ENCODE data around the gene PPM1L.

The PPM1L gene

GRCh38 chr3:160949460-160949859 is 193.4 kb downstream of the PPM1L start:
- in situ Hi-C loops (cut with MboI; ENCODE audit: low pct_unique_long_range_greater_than_20kb, low sequenced_read_pairs, unreplicated experiment), result loop anchor here (25.0 kb wide), 1 partner anchor 262 kb away; the partner anchor contains the start of gene ARL14
- TF ChIP-seq CTCF (IDR thresholded peaks at IDR 0.05; ENCODE audit: extremely low read depth, insufficient read depth, missing control alignments), result no peak

DNA sequence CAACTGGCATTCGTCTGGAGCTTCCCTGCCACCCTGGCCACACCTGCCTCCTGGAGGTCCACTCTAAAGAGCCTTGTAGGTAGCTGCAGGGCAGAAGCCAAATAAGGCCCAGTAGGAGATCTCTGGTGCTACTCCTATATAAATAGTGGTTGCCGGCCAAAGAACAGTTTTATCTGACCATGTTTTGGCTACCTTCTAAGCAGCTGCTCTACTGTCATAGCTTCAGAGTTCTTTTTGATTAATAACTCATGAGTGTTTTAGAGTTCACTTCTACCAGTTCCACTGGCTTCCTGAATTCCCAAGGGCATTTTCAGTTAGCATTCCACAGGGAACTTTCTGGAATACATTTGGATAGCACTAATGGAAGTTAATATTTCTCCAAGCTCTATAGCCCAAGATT is 194.5 kb downstream of the PPM1L start:
- no peak for DNase-seq (ENCODE audit: low spot score)
- in situ Hi-C loops (cut with MboI; ENCODE audit: low pct_unique_long_range_greater_than_20kb, low sequenced_read_pairs, unreplicated experiment), result loop anchor here (10.0 to 25.0 kb wide), 2 partner anchors 324 to 462 kb away; no protein-coding TSS in a partner anchor
- no peak for TF ChIP-seq CTCF (IDR thresholded peaks at IDR 0.05; ENCODE audit: extremely low read depth, insufficient read depth, missing control alignments)

More at GRCh38 chr3:160949460-160949859, 193.4 kb downstream of the PPM1L start:
- DNase-seq (ENCODE audit: low spot score), result no peak

DNA sequence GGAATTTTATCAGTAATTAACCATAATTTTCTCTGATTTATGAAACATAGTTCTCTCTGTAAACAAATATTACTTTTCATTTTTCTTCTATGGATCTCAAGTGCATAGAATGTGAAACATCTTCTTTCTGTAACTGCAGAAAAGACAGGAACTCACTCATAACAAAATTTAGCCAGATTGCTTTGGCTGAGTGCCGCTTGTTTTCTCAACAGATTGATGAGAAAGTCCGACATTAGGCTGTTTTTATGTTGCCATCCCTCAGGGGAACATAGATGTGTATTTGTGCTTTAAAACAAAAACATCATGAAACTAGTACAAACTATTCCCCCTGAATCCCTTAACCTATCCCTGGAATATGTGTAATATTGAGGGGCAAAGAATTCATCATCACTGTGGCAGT is 194.9 kb downstream of the PPM1L start:
- in situ Hi-C loops (cut with MboI; ENCODE audit: low pct_unique_long_range_greater_than_20kb, low sequenced_read_pairs, unreplicated experiment), result loop anchor here (10.0 to 25.0 kb wide), 2 partner anchors 324 to 461 kb away; no protein-coding TSS in a partner anchor
- no peak for DNase-seq (ENCODE audit: low spot score)
- no peak for TF ChIP-seq CTCF (IDR thresholded peaks at IDR 0.05; ENCODE audit: extremely low read depth, insufficient read depth, missing control alignments)

- DNase-seq (ENCODE audit: low spot score), result no peak
- no peak for TF ChIP-seq CTCF (IDR thresholded peaks at IDR 0.05; ENCODE audit: extremely low read depth, insufficient read depth, missing control alignments)
- in situ Hi-C loops (cut with MboI; ENCODE audit: low pct_unique_long_range_greater_than_20kb, low sequenced_read_pairs, unreplicated experiment), result loop anchor here (10.0 to 25.0 kb wide), 2 partner anchors 323 to 460 kb away; no protein-coding TSS in a partner anchor
Observed at GRCh38 chr3:160951642-160952487, 195.8 kb downstream of the PPM1L start.

- TF ChIP-seq CTCF (IDR thresholded peaks at IDR 0.05; ENCODE audit: extremely low read depth, insufficient read depth, missing control alignments), result no peak
- in situ Hi-C loops (cut with MboI; ENCODE audit: low pct_unique_long_range_greater_than_20kb, low sequenced_read_pairs, unreplicated experiment), result loop anchor here (10.0 to 25.0 kb wide), 2 partner anchors 321 to 459 kb away; no protein-coding TSS in a partner anchor
- DNase-seq (ENCODE audit: low spot score), result no peak
Observed at GRCh38 chr3:160953686-160954085, 197.7 kb downstream of the PPM1L start.

DNA sequence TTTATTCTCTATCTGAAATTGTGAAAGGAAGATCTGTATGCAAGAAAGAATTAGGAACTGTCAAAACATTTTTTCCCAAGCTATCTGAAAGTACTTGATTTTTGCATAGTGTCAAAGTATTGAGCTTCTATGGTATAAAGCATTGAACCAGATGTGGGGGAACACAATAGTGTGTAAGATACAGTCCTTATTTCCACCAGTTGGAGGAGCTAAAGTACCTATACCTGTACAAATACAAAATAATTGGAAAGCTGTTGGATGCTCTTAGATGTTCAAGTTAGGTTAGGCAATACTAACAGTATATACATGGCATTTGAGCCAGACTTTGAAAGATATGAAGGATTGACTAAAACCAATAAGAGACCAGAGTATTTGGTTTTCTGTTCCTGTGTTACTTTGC is 200.8 kb downstream of the PPM1L start:
- DNase-seq (ENCODE audit: low spot score), result peak; percentile 39
- in situ Hi-C loops (cut with MboI; ENCODE audit: low pct_unique_long_range_greater_than_20kb, low sequenced_read_pairs, unreplicated experiment), result loop anchor here (10.0 to 25.0 kb wide), 2 partner anchors 318 to 456 kb away; no protein-coding TSS in a partner anchor
- peak; percentile 67 for TF ChIP-seq CTCF (IDR thresholded peaks at IDR 0.05; ENCODE audit: extremely low read depth, insufficient read depth, missing control alignments)
